CD14-positive monocyte (primary cell): Measurements from ENCODE around the gene ARL14. TPM values are rescaled to one million over a fixed set of nuclear protein-coding genes. Genes with fewer than 3 reads are reported as not detected.

Experiments used
- DNase-seq, 3 donors: peaks; one replicate each; pipeline ENCODE4 v3.0.0-alpha.2; 2011 to 2022
- H2AFZ ChIP-seq: 2 replicates; pipeline ENCODE4 v1.6.0; 2012; ENCODE audit warnings: mild to moderate bottlenecking, low read depth, low read length, inconsistent platforms; ENCODE audit not compliant: insufficient read depth, poor library complexity, severe bottlenecking
- H3K27ac ChIP-seq, 2 donors: 1 replicate in 1 of 2; 2 replicates in 1 of 2; pipeline ENCODE4 v1.5.1; 2012 to 2013; ENCODE audit warnings: low read length in 2 of 2, control low read depth in 1 of 2, inconsistent platforms in 1 of 2, low read depth in 1 of 2, mild to moderate bottlenecking in 1 of 2
- H3K27me3 ChIP-seq, 2 donors: one replicate each; pipeline versions ENCODE4 v1.6.0 to v1.6.1; 2011 to 2013; ENCODE audit warnings: low read length in 2 of 2; ENCODE audit not compliant: control insufficient read depth in 2 of 2, insufficient read depth in 2 of 2
- H3K36me3 ChIP-seq, 2 donors: replicated peaks in 1 of 2; 1 replicate in 1 of 2; 2 replicates in 1 of 2; pipeline versions ENCODE4 v1.5.1 to v1.6.1; 2012 to 2013; ENCODE audit warnings: low read length in 2 of 2, control low read depth in 1 of 2, inconsistent platforms in 1 of 2, mild to moderate bottlenecking in 1 of 2; ENCODE audit not compliant: insufficient read depth in 2 of 2, control insufficient read depth in 1 of 2
- H3K4me1 ChIP-seq, 2 donors: 1 replicate in 1 of 2; 2 replicates in 1 of 2; pipeline versions ENCODE4 v1.5.1 to v1.6.1; 2012 to 2013; ENCODE audit warnings: low read length in 2 of 2, control low read depth in 1 of 2, inconsistent platforms in 1 of 2, mild to moderate bottlenecking in 1 of 2, moderate library complexity in 1 of 2; ENCODE audit not compliant: insufficient read depth in 2 of 2, control insufficient read depth in 1 of 2
- H3K4me2 ChIP-seq: replicated peaks from 2 replicates; pipeline ENCODE3; 2012; ENCODE audit warnings: low read length, moderate library complexity, mild to moderate bottlenecking; ENCODE audit not compliant: poor library complexity, severe bottlenecking; ENCODE audit errors: extremely low read depth
- H3K4me3 ChIP-seq, 3 experiments: fragments of 200-600 bp in 1 of 3; sonication (generic) in 1 of 3; replicated peaks in 1 of 3; 1 replicate in 2 of 3; 2 replicates in 1 of 3; pipeline ENCODE4 v1.5.1; 2011 to 2013; ENCODE audit warnings: low read length in 3 of 3, mild to moderate bottlenecking in 3 of 3, control low read depth in 2 of 3, low read depth in 2 of 3, inconsistent platforms in 1 of 3, moderate library complexity in 1 of 3
- H3K79me2 ChIP-seq: 2 replicates; pipeline ENCODE4 v1.6.0; 2012; ENCODE audit warnings: mild to moderate bottlenecking, control low read depth, inconsistent platforms, low read length, moderate library complexity; ENCODE audit not compliant: insufficient read depth
- H3K9ac ChIP-seq: 2 replicates; pipeline ENCODE4 v1.6.0; 2017; ENCODE audit warnings: low read length, mild to moderate bottlenecking; ENCODE audit not compliant: insufficient read depth, poor library complexity, severe bottlenecking
- H3K9me3 ChIP-seq, 2 donors: replicated peaks in 1 of 2; 1 replicate in 1 of 2; 2 replicates in 1 of 2; pipeline versions ENCODE4 v1.5.1 to v1.6.1; 2012 to 2013; ENCODE audit warnings: low read length in 2 of 2, control low read depth in 1 of 2; ENCODE audit not compliant: control insufficient read depth in 1 of 2, insufficient read depth in 1 of 2
- H4K20me1 ChIP-seq: 2 replicates; pipeline ENCODE4 v1.6.0; 2012; ENCODE audit warnings: mild to moderate bottlenecking, low read length, control low read depth, moderate library complexity; ENCODE audit not compliant: insufficient read depth
- H3K27ac Mint-ChIP-seq, 7 donors: one replicate each; pipeline ENCODE4 v1.8.0; 2020; ENCODE audit warnings: mild to moderate bottlenecking in 7 of 7, mixed read lengths in 7 of 7, moderate library complexity in 6 of 7, inconsistent platforms in 2 of 7
- H3K27me3 Mint-ChIP-seq, 3 donors: one replicate each; pipeline ENCODE4 v1.8.0; 2021 to 2022; ENCODE audit warnings: low read depth in 3 of 3, mild to moderate bottlenecking in 3 of 3, mixed read lengths in 3 of 3, moderate library complexity in 3 of 3, inconsistent platforms in 1 of 3
- H3K36me3 Mint-ChIP-seq, 2 donors: one replicate each; pipeline ENCODE4 v1.8.0; 2020; ENCODE audit warnings: mixed read lengths in 2 of 2, inconsistent platforms in 1 of 2, mild to moderate bottlenecking in 1 of 2
- H3K4me1 Mint-ChIP-seq: one replicate; pipeline ENCODE4 v1.8.0; 2020; ENCODE audit warnings: mild to moderate bottlenecking, mixed read lengths
- H3K4me3 Mint-ChIP-seq, 2 donors: one replicate each; pipeline ENCODE4 v1.8.0; 2020; ENCODE audit warnings: mild to moderate bottlenecking in 2 of 2, mixed read lengths in 2 of 2, moderate library complexity in 1 of 2
- H3K9me3 Mint-ChIP-seq, 7 donors: one replicate each; pipeline ENCODE4 v1.8.0; 2020 to 2022; ENCODE audit warnings: mixed read lengths in 7 of 7, mild to moderate bottlenecking in 6 of 7, moderate library complexity in 6 of 7, inconsistent platforms in 2 of 7
- WGBS: methylation state at CpG from one replicate; pipeline ENCODE4 v1.1.5; 2013; ENCODE audit warnings: missing lambda C conversion rate; ENCODE audit not compliant: insufficient coverage; 5-methylcytosine and 5-hydroxymethylcytosine counted together
- intact Hi-C, 2 donors: fragments of 100-400 bp; cut with micrococcal nuclease; formaldehyde crosslinking; loops; one replicate each; pipeline versions ENCODE4 v1.15.0 to v1.15.1; 2023
- polyA plus RNA-seq, 3 donors: library from polyadenylated mRNA; depleted of rRNA in 1 of 3; unstranded in 2 of 3; stranded (reverse) in 1 of 3; fragments of 300-500 nt in 2 of 3; fragments of >200 nt in 1 of 3; fragmentation: Illumina TruSeq in 2 of 3; gene quantifications; 1 replicate in 2 of 3; 2 replicates in 1 of 3; pipeline ENCODE4 v1.2.3, GENCODE V29; 2012 to 2021
- TF ChIP-seq, protein P1 (sequence below): fragments of 200-600 bp; IDR thresholded peaks from one replicate; pipeline ENCODE4 v1.8.0; 2022; ENCODE audit warnings: antibody characterized with exemption, mild to moderate bottlenecking

ARL14 gene
- polyA plus RNA-seq, 3 donors, result not detected

DNA sequence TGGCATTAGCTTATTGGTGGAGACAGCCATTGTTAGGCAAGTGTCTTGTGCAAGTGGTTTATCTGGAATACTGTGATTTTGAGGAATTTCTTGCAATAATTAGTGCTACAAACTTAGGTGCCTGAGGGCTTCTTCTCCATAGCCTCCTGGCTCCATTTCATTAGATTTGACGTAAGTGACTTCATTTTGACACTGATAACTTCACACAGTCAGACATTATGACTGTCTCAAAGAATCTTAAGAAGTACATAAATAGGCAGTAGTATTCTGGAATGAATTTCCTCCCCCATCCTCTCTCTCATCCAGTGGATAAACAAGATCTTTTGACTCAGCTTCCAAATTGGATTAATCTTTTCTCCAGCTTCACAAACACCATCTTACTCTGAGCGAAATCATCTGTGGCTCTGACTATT lies 19.0 kb downstream of the ARL14 start:
- no peak overlapping the region for H3K27ac Mint-ChIP-seq
- H3K9me3 Mint-ChIP-seq, result no peaks in the 10 kb centered on the region
- H3K27me3 Mint-ChIP-seq, result no peaks in the 10 kb centered on the region
- H3K4me3 Mint-ChIP-seq, result no peak overlapping the region
- WGBS, result no CpG with 5 or more reads among the region's 2 CpGs
- Histone ChIP-seq H3K4me2 (no peak overlapping the region), H3K4me3 (no peak overlapping the region), H3K27ac (no peak overlapping the region), H3K9me3 (no peaks in the 10 kb centered on the region), H2AFZ (no peak overlapping the region), H4K20me1 (no peaks in the 10 kb centered on the region), H3K27me3 (no peaks in the 10 kb centered on the region), H3K36me3 (no peaks in the 10 kb centered on the region), H3K4me1 (no peaks in the 10 kb centered on the region), H3K79me2 (no peaks in the 10 kb centered on the region), H3K9ac (no peak overlapping the region)
- DNase-seq, result no peak
- H3K4me1 Mint-ChIP-seq, result no peaks in the 10 kb centered on the region
- intact Hi-C loops, result no loop called here
- no peaks in the 10 kb centered on the region for H3K36me3 Mint-ChIP-seq
- TF ChIP-seq, protein P1, sequence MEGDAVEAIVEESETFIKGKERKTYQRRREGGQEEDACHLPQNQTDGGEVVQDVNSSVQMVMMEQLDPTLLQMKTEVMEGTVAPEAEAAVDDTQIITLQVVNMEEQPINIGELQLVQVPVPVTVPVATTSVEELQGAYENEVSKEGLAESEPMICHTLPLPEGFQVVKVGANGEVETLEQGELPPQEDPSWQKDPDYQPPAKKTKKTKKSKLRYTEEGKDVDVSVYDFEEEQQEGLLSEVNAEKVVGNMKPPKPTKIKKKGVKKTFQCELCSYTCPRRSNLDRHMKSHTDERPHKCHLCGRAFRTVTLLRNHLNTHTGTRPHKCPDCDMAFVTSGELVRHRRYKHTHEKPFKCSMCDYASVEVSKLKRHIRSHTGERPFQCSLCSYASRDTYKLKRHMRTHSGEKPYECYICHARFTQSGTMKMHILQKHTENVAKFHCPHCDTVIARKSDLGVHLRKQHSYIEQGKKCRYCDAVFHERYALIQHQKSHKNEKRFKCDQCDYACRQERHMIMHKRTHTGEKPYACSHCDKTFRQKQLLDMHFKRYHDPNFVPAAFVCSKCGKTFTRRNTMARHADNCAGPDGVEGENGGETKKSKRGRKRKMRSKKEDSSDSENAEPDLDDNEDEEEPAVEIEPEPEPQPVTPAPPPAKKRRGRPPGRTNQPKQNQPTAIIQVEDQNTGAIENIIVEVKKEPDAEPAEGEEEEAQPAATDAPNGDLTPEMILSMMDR, result no peak

- H3K27me3 Mint-ChIP-seq, result no peaks in the 10 kb centered on the region
- H3K9me3 Mint-ChIP-seq, result no peaks in the 10 kb centered on the region
- no peaks in the 10 kb centered on the region for H3K79me2 ChIP-seq
- H3K27ac ChIP-seq, result no peak overlapping the region
- no peaks in the 10 kb centered on the region for H4K20me1 ChIP-seq
- no peaks in the 10 kb centered on the region for H3K9me3 ChIP-seq
- no peak overlapping the region for H3K27ac Mint-ChIP-seq
- intact Hi-C loops, result no loop called here
- H3K36me3 ChIP-seq, result no peaks in the 10 kb centered on the region
- WGBS, result 100% methylated on average over 1 of the region's 1 CpG
- no peak overlapping the region for H3K4me3 Mint-ChIP-seq
- no peaks in the 10 kb centered on the region for H3K4me1 ChIP-seq
- no peaks in the 10 kb centered on the region for H3K36me3 Mint-ChIP-seq
- TF ChIP-seq, protein P1, result no peak
- no peak overlapping the region for H3K9ac ChIP-seq
- no peak for DNase-seq
- H2AFZ ChIP-seq, result no peak overlapping the region
- H3K27me3 ChIP-seq, result no peaks in the 10 kb centered on the region
- no peak overlapping the region for H3K4me2 ChIP-seq
- H3K4me3 ChIP-seq, result no peak overlapping the region
- H3K4me1 Mint-ChIP-seq, result no peaks in the 10 kb centered on the region
Observed at GRCh38 chr3:160697637-160698380, 20.8 kb downstream of the ARL14 start.
